ENCODE data around the gene NCKAP5L. TPM values are rescaled to one million over a fixed set of nuclear protein-coding genes. Genes with fewer than 3 reads are reported as not detected.

NCKAP5L gene
- polyA plus RNA-seq, 2 of the 4 experiments (the other 2 are of a cell fraction) = 3.0 to 8.5 TPM

DNA sequence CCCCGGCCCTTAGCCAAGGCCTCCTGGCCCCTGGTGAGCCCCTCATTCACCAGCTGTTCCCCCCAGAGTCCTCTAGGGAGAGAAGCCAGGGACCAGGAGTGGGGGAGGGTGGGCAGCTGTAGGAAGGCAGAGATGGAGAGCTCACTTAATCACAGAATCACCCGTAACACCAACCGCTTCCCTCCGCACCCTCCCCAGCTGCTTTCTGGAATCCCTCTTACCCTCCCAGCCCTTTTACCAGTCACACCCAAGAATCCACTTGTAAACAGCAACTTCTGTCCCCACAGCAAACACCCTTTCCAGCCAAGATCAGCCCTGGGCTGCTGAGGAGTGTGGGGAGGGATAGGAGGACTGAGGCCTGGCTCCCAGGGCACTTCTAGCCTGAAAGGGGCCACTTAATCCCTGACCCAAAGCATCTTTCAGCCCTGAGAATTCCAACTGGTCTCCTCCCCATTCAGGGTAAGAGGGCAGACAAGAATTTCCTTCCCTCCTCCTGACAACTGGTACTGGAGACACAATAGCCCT is 18.8 kb downstream of the NCKAP5L start:
- DNase-seq (ENCODE audit: low read depth in 1 of 2, low spot score in 1 of 2) = no peak
- Histone ChIP-seq H3K27ac (no peak overlapping the region), H3K9me3 (no peaks in the 10 kb centered on the region), H3K4me1 (no peaks in the 10 kb centered on the region), H3K4me2 (no peak overlapping the region), H3K4me3 (no peak overlapping the region)
- TF ChIP-seq ZFP36 (IDR thresholded peaks at IDR 0.05; ENCODE audit: borderline replicate concordance, partially characterized antibody) (no peak), JUNB (IDR thresholded peaks at IDR 0.05) (no peak), ZC3H11A (IDR thresholded peaks at IDR 0.05) (no peak), ZSCAN20 (CRISPR knock-in tag; IDR thresholded peaks at IDR 0.05) (no peak), PHF8 (IDR thresholded peaks at IDR 0.05; ENCODE audit: borderline replicate concordance, low read depth) (no peak), POLR2AphosphoS2 (conservative IDR thresholded peaks at IDR 0.05; ENCODE audit: low read length) (no peak), TFCP2L1 (CRISPR knock-in tag; IDR thresholded peaks at IDR 0.05) (no peak), FOSB (CRISPR knock-in tag; IDR thresholded peaks at IDR 0.05) (no peak), TP53 (CRISPR knock-in tag; IDR thresholded peaks at IDR 0.05) (no peak), NFE2L2 (conservative IDR thresholded peaks at IDR 0.05; ENCODE audit: low read length) (no peak)
- TF ChIP-seq, protein P1, sequence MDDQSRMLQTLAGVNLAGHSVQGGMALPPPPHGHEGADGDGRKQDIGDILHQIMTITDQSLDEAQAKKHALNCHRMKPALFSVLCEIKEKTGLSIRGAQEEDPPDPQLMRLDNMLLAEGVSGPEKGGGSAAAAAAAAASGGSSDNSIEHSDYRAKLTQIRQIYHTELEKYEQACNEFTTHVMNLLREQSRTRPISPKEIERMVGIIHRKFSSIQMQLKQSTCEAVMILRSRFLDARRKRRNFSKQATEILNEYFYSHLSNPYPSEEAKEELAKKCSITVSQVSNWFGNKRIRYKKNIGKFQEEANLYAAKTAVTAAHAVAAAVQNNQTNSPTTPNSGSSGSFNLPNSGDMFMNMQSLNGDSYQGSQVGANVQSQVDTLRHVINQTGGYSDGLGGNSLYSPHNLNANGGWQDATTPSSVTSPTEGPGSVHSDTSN (IDR thresholded peaks at IDR 0.05) = no peak
- TF ChIP-seq, protein P2, sequence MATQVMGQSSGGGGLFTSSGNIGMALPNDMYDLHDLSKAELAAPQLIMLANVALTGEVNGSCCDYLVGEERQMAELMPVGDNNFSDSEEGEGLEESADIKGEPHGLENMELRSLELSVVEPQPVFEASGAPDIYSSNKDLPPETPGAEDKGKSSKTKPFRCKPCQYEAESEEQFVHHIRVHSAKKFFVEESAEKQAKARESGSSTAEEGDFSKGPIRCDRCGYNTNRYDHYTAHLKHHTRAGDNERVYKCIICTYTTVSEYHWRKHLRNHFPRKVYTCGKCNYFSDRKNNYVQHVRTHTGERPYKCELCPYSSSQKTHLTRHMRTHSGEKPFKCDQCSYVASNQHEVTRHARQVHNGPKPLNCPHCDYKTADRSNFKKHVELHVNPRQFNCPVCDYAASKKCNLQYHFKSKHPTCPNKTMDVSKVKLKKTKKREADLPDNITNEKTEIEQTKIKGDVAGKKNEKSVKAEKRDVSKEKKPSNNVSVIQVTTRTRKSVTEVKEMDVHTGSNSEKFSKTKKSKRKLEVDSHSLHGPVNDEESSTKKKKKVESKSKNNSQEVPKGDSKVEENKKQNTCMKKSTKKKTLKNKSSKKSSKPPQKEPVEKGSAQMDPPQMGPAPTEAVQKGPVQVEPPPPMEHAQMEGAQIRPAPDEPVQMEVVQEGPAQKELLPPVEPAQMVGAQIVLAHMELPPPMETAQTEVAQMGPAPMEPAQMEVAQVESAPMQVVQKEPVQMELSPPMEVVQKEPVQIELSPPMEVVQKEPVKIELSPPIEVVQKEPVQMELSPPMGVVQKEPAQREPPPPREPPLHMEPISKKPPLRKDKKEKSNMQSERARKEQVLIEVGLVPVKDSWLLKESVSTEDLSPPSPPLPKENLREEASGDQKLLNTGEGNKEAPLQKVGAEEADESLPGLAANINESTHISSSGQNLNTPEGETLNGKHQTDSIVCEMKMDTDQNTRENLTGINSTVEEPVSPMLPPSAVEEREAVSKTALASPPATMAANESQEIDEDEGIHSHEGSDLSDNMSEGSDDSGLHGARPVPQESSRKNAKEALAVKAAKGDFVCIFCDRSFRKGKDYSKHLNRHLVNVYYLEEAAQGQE (IDR thresholded peaks at IDR 0.05) = no peak
- TF ChIP-seq, protein P3, sequence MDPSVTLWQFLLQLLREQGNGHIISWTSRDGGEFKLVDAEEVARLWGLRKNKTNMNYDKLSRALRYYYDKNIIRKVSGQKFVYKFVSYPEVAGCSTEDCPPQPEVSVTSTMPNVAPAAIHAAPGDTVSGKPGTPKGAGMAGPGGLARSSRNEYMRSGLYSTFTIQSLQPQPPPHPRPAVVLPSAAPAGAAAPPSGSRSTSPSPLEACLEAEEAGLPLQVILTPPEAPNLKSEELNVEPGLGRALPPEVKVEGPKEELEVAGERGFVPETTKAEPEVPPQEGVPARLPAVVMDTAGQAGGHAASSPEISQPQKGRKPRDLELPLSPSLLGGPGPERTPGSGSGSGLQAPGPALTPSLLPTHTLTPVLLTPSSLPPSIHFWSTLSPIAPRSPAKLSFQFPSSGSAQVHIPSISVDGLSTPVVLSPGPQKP (IDR thresholded peaks at IDR 0.05; ENCODE audit: low read depth, low read length) = no peak
- FAIRE-seq = no peak
- POLR2A ChIA-PET = interaction anchor here (1.0 kb wide), 1 partner anchor 19 kb away, joined by 3 read pairs; the partner anchor contains the start of gene NCKAP5L
- ATAC-seq = no peak
- 97% methylated on average over 4 of the region's 4 CpGs for WGBS (ENCODE audit: missing lambda C conversion rate)
- CTCF ChIA-PET = interaction anchor here (1.0 to 1.9 kb wide), 5 partner anchors 30 to 246 kb away, joined by 3 to 9 read pairs (median 4); no protein-coding TSS in a partner anchor

DNA sequence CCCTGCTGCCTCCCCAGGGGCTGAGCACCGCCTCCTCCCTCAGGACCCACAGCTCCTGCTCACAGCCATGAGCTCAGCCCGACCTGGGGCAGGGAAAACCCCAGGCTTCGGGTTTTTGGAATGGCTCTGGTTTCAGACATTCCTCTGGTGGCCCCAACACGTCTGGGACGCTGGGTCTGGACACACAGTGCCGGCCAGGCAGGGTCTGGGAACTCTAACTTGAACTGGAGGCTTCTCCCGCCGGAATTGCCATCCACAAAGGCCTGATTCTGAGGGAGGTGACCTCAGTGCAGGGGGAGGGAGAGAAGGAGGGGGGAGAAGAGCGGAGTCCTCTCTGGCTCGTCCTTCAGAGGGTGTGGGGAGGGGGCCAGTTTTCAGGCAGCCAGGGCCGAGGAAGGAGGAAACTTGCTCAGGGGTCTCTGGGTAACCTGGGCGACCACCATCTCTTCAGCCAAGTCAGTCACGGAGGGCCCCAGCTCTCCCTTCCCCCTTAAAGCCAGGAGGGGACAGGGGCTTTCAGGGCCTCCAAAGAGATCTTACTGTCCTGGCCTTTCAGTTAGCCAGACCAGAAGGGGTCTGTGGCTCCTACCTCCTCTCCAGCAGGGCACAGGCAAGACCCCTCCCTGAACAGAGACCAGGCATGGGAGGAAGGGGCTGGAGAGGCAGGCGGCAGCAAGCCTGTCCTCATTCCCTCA is 19.4 kb downstream of the NCKAP5L start:
- Histone ChIP-seq H3K4me1 (no peaks in the 10 kb centered on the region), H3K27ac (no peak overlapping the region), H3K4me3 (no peak overlapping the region), H3K9me3 (no peaks in the 10 kb centered on the region), H3K4me2 (no peak overlapping the region)
- DNase-seq (ENCODE audit: low read depth in 1 of 2, low spot score in 1 of 2) (no peak), ATAC-seq (no peak), FAIRE-seq (no peak)
- 71% methylated on average over 8 of the region's 14 CpGs for WGBS (ENCODE audit: missing lambda C conversion rate)
- ChIA-PET CTCF (interaction anchor here (1.0 to 1.9 kb wide), 5 partner anchors 30 to 247 kb away, joined by 3 to 9 read pairs (median 4); no protein-coding TSS in a partner anchor), POLR2A (interaction anchor here (1.0 kb wide), 1 partner anchor 20 kb away, joined by 3 read pairs; the partner anchor contains the start of gene NCKAP5L)
- TF ChIP-seq ZFP36 (IDR thresholded peaks at IDR 0.05; ENCODE audit: borderline replicate concordance, partially characterized antibody) (no peak), ZNF302 (CRISPR knock-in tag; IDR thresholded peaks at IDR 0.05) (no peak), MAFK (IDR thresholded peaks at IDR 0.05; ENCODE audit: partially characterized antibody) (no peak), CEBPB (IDR thresholded peaks at IDR 0.05) (no peak), BHLHE40 (IDR thresholded peaks at IDR 0.05; ENCODE audit: low read depth, low read length) (no peak), NR3C1 (IDR thresholded peaks at IDR 0.05) (no peak), GATA3 (IDR thresholded peaks at IDR 0.05; ENCODE audit: borderline replicate concordance) (no peak), ESRRA (IDR thresholded peaks at IDR 0.05; ENCODE audit: borderline replicate concordance, low read length) (no peak), SREBF2 (IDR thresholded peaks at IDR 0.05) (no peak), KDM5A (IDR thresholded peaks at IDR 0.05) (no peak)
- TF ChIP-seq, protein P2 (IDR thresholded peaks at IDR 0.05) = no peak
- TF ChIP-seq, protein P4, sequence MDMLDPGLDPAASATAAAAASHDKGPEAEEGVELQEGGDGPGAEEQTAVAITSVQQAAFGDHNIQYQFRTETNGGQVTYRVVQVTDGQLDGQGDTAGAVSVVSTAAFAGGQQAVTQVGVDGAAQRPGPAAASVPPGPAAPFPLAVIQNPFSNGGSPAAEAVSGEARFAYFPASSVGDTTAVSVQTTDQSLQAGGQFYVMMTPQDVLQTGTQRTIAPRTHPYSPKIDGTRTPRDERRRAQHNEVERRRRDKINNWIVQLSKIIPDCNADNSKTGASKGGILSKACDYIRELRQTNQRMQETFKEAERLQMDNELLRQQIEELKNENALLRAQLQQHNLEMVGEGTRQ (IDR thresholded peaks at IDR 0.05) = no peak
- TF ChIP-seq, protein P5, sequence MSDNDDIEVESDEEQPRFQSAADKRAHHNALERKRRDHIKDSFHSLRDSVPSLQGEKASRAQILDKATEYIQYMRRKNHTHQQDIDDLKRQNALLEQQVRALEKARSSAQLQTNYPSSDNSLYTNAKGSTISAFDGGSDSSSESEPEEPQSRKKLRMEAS (IDR thresholded peaks at IDR 0.05) = no peak
- TF ChIP-seq, protein P1 (IDR thresholded peaks at IDR 0.05) = no peak

All from A549 (cell line).